Trophoblast cell (in vitro differentiated cells and primary cell): ENCODE measurements around the gene NKX2-2.

Source experiments
- DNase-seq, 2 donors: peaks; one replicate each; pipeline ENCODE4 v3.0.0-alpha.2; 2016
- H2AFZ ChIP-seq: 2 replicates; pipeline ENCODE4 v1.6.1; 2013; ENCODE audit warnings: low read length, moderate library complexity, mild to moderate bottlenecking; ENCODE audit not compliant: insufficient read depth, poor library complexity
- H2AK5ac ChIP-seq: 2 replicates; pipeline ENCODE4 v1.6.1; 2013; ENCODE audit warnings: mild to moderate bottlenecking, low read length
- H2BK120ac ChIP-seq: 2 replicates; pipeline ENCODE4 v1.6.1; 2013; ENCODE audit warnings: low read length, mild to moderate bottlenecking, moderate library complexity; ENCODE audit not compliant: insufficient read depth, poor library complexity
- H2BK12ac ChIP-seq: 2 replicates; pipeline ENCODE4 v1.6.1; 2013; ENCODE audit warnings: mild to moderate bottlenecking, low read length, moderate library complexity
- H2BK5ac ChIP-seq: 2 replicates; pipeline ENCODE4 v1.6.1; 2013; ENCODE audit warnings: low read length, low read depth, moderate library complexity, mild to moderate bottlenecking; ENCODE audit not compliant: poor library complexity
- H3K14ac ChIP-seq: 2 replicates; pipeline ENCODE4 v1.6.1; 2013; ENCODE audit warnings: mild to moderate bottlenecking, low read length
- H3K18ac ChIP-seq: 2 replicates; pipeline ENCODE4 v1.6.1; 2013; ENCODE audit warnings: mild to moderate bottlenecking, low read length
- H3K23ac ChIP-seq: 2 replicates; pipeline ENCODE4 v1.6.1; 2013; ENCODE audit warnings: low read length
- H3K27ac ChIP-seq: 2 replicates; pipeline ENCODE4 v1.5.1; 2013; ENCODE audit warnings: low read depth, mild to moderate bottlenecking, inconsistent platforms, low read length, moderate library complexity
- H3K27me3 ChIP-seq: 2 replicates; pipeline ENCODE4 v1.6.1; 2013; ENCODE audit warnings: inconsistent platforms, mild to moderate bottlenecking, low read length, moderate library complexity; ENCODE audit not compliant: insufficient read depth
- H3K36me3 ChIP-seq, 2 experiments: 1 replicate in 1 of 2; 2 replicates in 1 of 2; pipeline ENCODE4 v1.6.1; 2013; ENCODE audit warnings: low read length in 2 of 2, mild to moderate bottlenecking in 2 of 2, moderate library complexity in 1 of 2; ENCODE audit not compliant: insufficient read depth in 2 of 2, control insufficient read depth in 1 of 2
- H3K4ac ChIP-seq: 2 replicates; pipeline ENCODE4 v1.6.1; 2013; ENCODE audit warnings: low read depth, mild to moderate bottlenecking, low read length, moderate library complexity
- H3K4me1 ChIP-seq, 2 experiments: 1 replicate in 1 of 2; 2 replicates in 1 of 2; pipeline ENCODE4 v1.6.1; 2013; ENCODE audit warnings: low read length in 2 of 2, mild to moderate bottlenecking in 2 of 2, moderate library complexity in 1 of 2; ENCODE audit not compliant: insufficient read depth in 2 of 2, control insufficient read depth in 1 of 2
- H3K4me2 ChIP-seq: 2 replicates; pipeline ENCODE4 v1.6.1; 2013; ENCODE audit warnings: inconsistent platforms, mild to moderate bottlenecking, low read length, moderate library complexity
- H3K4me3 ChIP-seq: 2 replicates; pipeline ENCODE4 v1.5.1; 2013; ENCODE audit warnings: mild to moderate bottlenecking, low read depth, low read length, inconsistent platforms
- H3K79me1 ChIP-seq: one replicate; pipeline ENCODE4 v1.6.1; 2013; ENCODE audit warnings: low read length
- H3K79me2 ChIP-seq: 2 replicates; pipeline ENCODE4 v1.6.1; 2013; ENCODE audit warnings: low read length, mild to moderate bottlenecking; ENCODE audit not compliant: control insufficient read depth, insufficient read depth, poor library complexity
- H3K9ac ChIP-seq: 2 replicates; pipeline ENCODE4 v1.6.1; 2013; ENCODE audit warnings: mild to moderate bottlenecking, low read length
- H3K9me3 ChIP-seq: 2 replicates; pipeline ENCODE4 v1.6.1; 2013; ENCODE audit warnings: low read depth, mild to moderate bottlenecking, control low read depth, inconsistent platforms, low read length; ENCODE audit not compliant: insufficient read depth
- H4K12ac ChIP-seq: 2 replicates; pipeline ENCODE4 v1.6.1; 2013; ENCODE audit warnings: low read depth, mild to moderate bottlenecking, low read length, moderate library complexity
- H4K8ac ChIP-seq: 2 replicates; pipeline ENCODE4 v1.6.1; 2013; ENCODE audit warnings: low read depth, mild to moderate bottlenecking, low read length, moderate library complexity
- H4K91ac ChIP-seq: one replicate; pipeline ENCODE4 v1.6.1; 2013; ENCODE audit warnings: low read depth, mild to moderate bottlenecking, low read length, moderate library complexity
- WGBS: extraction: QIAGEN DNeasy Blood & Tissue Kit; methylation state at CpG from one replicate; pipeline ENCODE4 v1.1.7; 2013; ENCODE audit warnings: missing lambda C conversion rate; ENCODE audit not compliant: insufficient read length, insufficient coverage; ENCODE audit errors: extremely low coverage; 5-methylcytosine and 5-hydroxymethylcytosine counted together

Gene NKX2-2

DNA sequence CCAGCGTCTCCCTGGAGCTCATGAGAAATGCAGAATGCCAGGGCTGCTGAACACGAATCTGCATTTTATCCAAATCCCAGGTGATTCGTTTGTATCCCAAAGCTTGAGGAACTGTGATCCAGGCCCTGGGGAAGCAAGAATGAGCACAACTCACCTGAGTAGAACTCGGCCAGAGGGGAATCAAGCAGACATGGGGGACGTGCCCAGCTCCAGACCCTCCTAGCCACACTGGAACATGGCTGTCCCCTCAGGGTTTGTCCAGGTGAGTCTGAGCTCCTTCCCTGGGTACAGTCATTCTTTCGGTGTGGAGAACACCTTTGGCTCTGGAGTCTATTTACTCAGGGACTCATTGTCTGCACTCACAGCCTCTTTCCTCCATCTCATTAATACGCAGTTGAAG is 13.3 kb downstream of the NKX2-2 start:
- H3K18ac ChIP-seq = no peak overlapping the region

DNA sequence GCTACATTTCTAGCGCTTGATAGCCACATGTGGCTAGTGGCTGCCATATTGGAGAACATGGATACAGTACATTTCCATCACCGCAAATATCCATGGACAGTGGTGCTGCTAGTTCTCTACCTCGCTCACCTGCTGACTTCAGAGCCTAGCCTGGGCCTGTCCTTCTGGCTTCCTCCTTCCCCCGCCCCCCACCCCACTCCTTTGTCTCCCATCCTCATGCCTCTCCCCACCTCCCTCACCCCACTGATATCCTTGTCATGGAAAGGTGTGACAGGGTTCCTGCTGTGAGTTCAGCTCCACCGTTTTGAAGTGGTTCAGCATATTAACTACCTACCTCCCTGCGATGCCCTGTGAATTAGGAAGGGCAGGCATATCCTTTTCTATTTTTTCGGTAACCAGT is 14.2 kb downstream of the NKX2-2 start:
- Histone ChIP-seq H2AK5ac (no peak overlapping the region), H3K9me3 (peaks cover 4% of the 10 kb centered on the region), H3K27ac (no peak overlapping the region), H3K18ac (no peak overlapping the region), H4K12ac (no peak overlapping the region), H4K91ac (no peak overlapping the region), H2BK120ac (no peak overlapping the region), H3K79me2 (no peaks in the 10 kb centered on the region), H3K14ac (no peak overlapping the region), H2BK12ac (no peak overlapping the region), H3K4me1 (no peaks in the 10 kb centered on the region), H3K36me3 (no peaks in the 10 kb centered on the region), H3K4ac (no peak overlapping the region), H3K4me3 (no peak overlapping the region), H2BK5ac (no peak overlapping the region), H3K27me3 (peaks cover 3% of the 10 kb centered on the region), H3K4me2 (no peak overlapping the region), H3K23ac (no peak overlapping the region), H4K8ac (no peak overlapping the region), H3K79me1 (no peaks in the 10 kb centered on the region), H2AFZ (no peak overlapping the region), H3K9ac (no peak overlapping the region)
- no peak for DNase-seq
- WGBS = no CpG with 5 or more reads among the region's 7 CpGs

More for the DNA sequence above, 13.3 kb downstream of the NKX2-2 start:
- no peak overlapping the region for H4K12ac ChIP-seq
- no peak overlapping the region for H2AK5ac ChIP-seq
- peaks cover 2 to 3% of the 10 kb centered on the region in 2 experiments for H3K4me1 ChIP-seq
- H3K79me1 ChIP-seq = no peaks in the 10 kb centered on the region
- H2BK5ac ChIP-seq = no peak overlapping the region
- H3K9ac ChIP-seq = no peak overlapping the region
- H2BK120ac ChIP-seq = no peak overlapping the region
- no peak for DNase-seq
- H2AFZ ChIP-seq = no peak overlapping the region
- no peak overlapping the region for H3K27ac ChIP-seq
- H4K8ac ChIP-seq = no peak overlapping the region
- no peak overlapping the region for H2BK12ac ChIP-seq
- H3K27me3 ChIP-seq = peaks cover 4% of the 10 kb centered on the region
- no peak overlapping the region for H3K23ac ChIP-seq
- H3K36me3 ChIP-seq = no peaks in the 10 kb centered on the region
- WGBS = no CpG with 5 or more reads among the region's 7 CpGs
- H3K4ac ChIP-seq = no peak overlapping the region
- no peaks in the 10 kb centered on the region for H3K79me2 ChIP-seq
- no peak overlapping the region for H3K4me2 ChIP-seq
- H3K4me3 ChIP-seq = no peak overlapping the region
- peaks cover 5% of the 10 kb centered on the region for H3K9me3 ChIP-seq
- no peak overlapping the region for H4K91ac ChIP-seq
- H3K14ac ChIP-seq = no peak overlapping the region

DNA sequence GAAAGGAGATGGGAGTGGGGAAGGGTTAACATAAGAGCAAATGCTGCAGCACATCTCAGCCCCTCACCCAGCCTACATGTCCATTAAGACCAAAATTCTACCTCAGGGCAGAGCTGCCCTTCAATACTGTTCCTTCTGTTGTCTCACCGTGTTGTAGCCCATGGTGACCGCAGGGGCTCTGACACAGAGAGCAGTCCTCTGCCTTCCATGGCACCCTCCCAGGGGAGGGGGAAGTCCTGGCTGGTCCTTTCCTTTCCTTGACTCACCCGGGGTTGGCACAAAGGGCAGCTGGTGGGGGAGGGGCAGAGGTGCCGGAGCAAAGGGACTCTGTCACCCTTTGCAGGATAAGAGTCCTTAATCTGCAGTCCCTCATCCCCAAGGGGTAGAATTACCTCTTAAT is 15.2 kb downstream of the NKX2-2 start:
- Histone ChIP-seq H3K36me3 (no peaks in the 10 kb centered on the region), H3K23ac (no peak overlapping the region), H3K9me3 (peaks cover 4% of the 10 kb centered on the region), H3K79me2 (no peaks in the 10 kb centered on the region), H2AFZ (no peak overlapping the region), H4K12ac (no peak overlapping the region), H2BK120ac (no peak overlapping the region), H3K27me3 (no peaks in the 10 kb centered on the region), H3K4me3 (no peak overlapping the region), H4K8ac (no peak overlapping the region), H3K79me1 (no peaks in the 10 kb centered on the region), H3K4ac (no peak overlapping the region), H3K9ac (no peak overlapping the region), H3K27ac (no peak overlapping the region), H4K91ac (no peak overlapping the region), H3K4me1 (no peaks in the 10 kb centered on the region), H3K18ac (no peak overlapping the region), H3K4me2 (no peak overlapping the region), H2BK5ac (no peak overlapping the region), H2BK12ac (no peak overlapping the region), H3K14ac (no peak overlapping the region), H2AK5ac (no peak overlapping the region)
- no CpG with 5 or more reads among the region's 4 CpGs for WGBS
- no peak for DNase-seq

- H2BK5ac ChIP-seq = no peak overlapping the region
- no CpG with 5 or more reads among the region's 6 CpGs for WGBS
- no peak overlapping the region for H2AFZ ChIP-seq
- no peaks in the 10 kb centered on the region for H3K4me1 ChIP-seq
- no peak overlapping the region for H4K8ac ChIP-seq
- no peak overlapping the region for H3K9ac ChIP-seq
- DNase-seq = no peak
- no peak overlapping the region for H2AK5ac ChIP-seq
- H3K14ac ChIP-seq = no peak overlapping the region
- H2BK12ac ChIP-seq = no peak overlapping the region
- no peaks in the 10 kb centered on the region for H3K79me1 ChIP-seq
- no peak overlapping the region for H3K27ac ChIP-seq
- no peak overlapping the region for H2BK120ac ChIP-seq
- H3K4me2 ChIP-seq = no peak overlapping the region
- no peak overlapping the region for H3K23ac ChIP-seq
- no peaks in the 10 kb centered on the region for H3K36me3 ChIP-seq
- no peak overlapping the region for H3K18ac ChIP-seq
- no peak overlapping the region for H3K4me3 ChIP-seq
- peak overlapping the region; percentile 32 for H4K12ac ChIP-seq
- H3K79me2 ChIP-seq = no peaks in the 10 kb centered on the region
- peaks cover 4% of the 10 kb centered on the region for H3K9me3 ChIP-seq
- H3K27me3 ChIP-seq = no peaks in the 10 kb centered on the region
- H3K4ac ChIP-seq = no peak overlapping the region
- no peak overlapping the region for H4K91ac ChIP-seq
These were observed 15.7 kb downstream of the NKX2-2 start for GRCh38 chr20:21498195-21498594.
